ENCODE measurements around the gene HACD3.

GRCh38 chr15:65528461-65529060 is 1.7 kb upstream of the HACD3 start:
- no peak for TF ChIP-seq GATA2 (IDR thresholded peaks at IDR 0.05; ENCODE audit: low read depth, low read length)
- TF ChIP-seq GATA3 (IDR thresholded peaks at IDR 0.05; ENCODE audit: low read depth, low read length): no peak

All from SH-SY5Y (cell line).